Activated naive CD8-positive, alpha-beta T cell treated with anti-CD3 and anti-CD28 coated beads, Interleukin-2, amount 10 ng/mL, durations not matched to agents 7 days and 5 days (primary cell): ENCODE measurements around the gene SOX13. TPM values are rescaled to one million over a fixed set of nuclear protein-coding genes. Genes with fewer than 3 reads are reported as not detected.

ENCODE experiments used
- ATAC-seq: fragments of 150-1000 bp; cut with Tn5 transposase; one replicate; pipeline ENCODE4 v1.10.0; 2021; ENCODE audit warnings: low read depth, moderate library complexity
- POLR2A ChIA-PET: fragments of 350-600 bp; sonication (Branson Sonifier 250); formaldehyde crosslinking; loops from one replicate; lab custom pipeline; 2021; ENCODE audit warnings: antibody characterized with exemption; lab: Charles Lee
- DNase-seq: peaks from one replicate; pipeline ENCODE4 v3.0.0; 2021
- H3K27ac Mint-ChIP-seq: one replicate; pipeline ENCODE4 v1.8.0; 2022; ENCODE audit warnings: mild to moderate bottlenecking, mixed read lengths
- H3K27me3 Mint-ChIP-seq: one replicate; pipeline ENCODE4 v1.8.0; 2022; ENCODE audit warnings: mild to moderate bottlenecking, moderate library complexity, mixed read lengths
- H3K36me3 Mint-ChIP-seq: one replicate; pipeline ENCODE4 v1.8.0; 2021; ENCODE audit warnings: mild to moderate bottlenecking, mixed read lengths
- H3K4me1 Mint-ChIP-seq: one replicate; pipeline ENCODE4 v1.8.0; 2021; ENCODE audit warnings: mixed read lengths
- H3K4me3 Mint-ChIP-seq: one replicate; pipeline ENCODE4 v1.8.0; 2022; ENCODE audit warnings: mild to moderate bottlenecking, moderate library complexity, mixed read lengths
- H3K9me3 Mint-ChIP-seq: one replicate; pipeline ENCODE4 v1.8.0; 2021; ENCODE audit warnings: mixed read lengths
- total RNA-seq, 2 experiments: library from RNA; stranded (reverse); gene quantifications; one replicate each; pipeline ENCODE4 v1.2.3, GENCODE V29; 2021

The SOX13 gene
- total RNA-seq, 2 experiments from 2014 or later = 3.9 to 4.0 TPM

DNA sequence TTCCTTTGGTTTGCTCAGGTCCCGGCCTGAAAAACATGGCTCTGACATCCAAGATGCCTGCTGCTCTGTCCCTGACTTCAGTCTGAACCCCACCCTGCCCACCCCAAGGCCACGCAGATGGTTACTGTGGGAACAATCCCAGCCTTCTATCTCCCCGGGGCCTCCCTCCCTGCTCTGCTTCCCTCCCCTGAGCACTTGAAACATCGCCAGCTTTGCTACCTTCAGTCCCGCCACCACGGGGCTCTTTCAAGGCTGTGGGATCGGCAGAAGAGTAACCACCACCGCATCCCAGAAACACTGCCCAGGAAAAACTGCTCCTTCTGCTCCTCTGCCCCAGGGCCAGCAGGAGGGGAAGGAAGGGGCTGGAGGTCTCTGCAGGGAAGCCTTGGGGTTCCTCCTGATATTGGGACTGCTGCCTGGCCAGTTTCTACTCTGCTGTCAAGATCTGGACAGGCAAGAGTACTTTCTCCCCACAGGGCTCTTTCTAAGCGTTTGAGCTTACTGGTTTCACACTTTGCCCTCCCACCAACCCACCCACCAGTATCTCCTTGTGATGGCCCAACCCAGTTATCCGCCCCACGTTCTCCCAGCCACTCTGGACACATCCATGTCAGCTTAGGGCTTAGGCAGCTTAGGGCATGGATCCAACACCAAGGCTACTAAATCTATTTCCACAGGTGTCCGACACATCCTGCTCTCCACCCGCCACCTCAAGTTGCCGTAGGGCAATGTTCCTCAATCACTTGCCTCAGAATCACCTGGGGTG is 70.5 kb downstream of the SOX13 start:
- no peak overlapping the region for H3K27ac Mint-ChIP-seq
- no peak overlapping the region for H3K4me3 Mint-ChIP-seq
- H3K27me3 Mint-ChIP-seq = peaks cover 2% of the 10 kb centered on the region
- no peaks in the 10 kb centered on the region for H3K4me1 Mint-ChIP-seq
- POLR2A ChIA-PET = no interaction called here
- ATAC-seq = no peak
- H3K9me3 Mint-ChIP-seq = no peaks in the 10 kb centered on the region
- H3K36me3 Mint-ChIP-seq = no peaks in the 10 kb centered on the region
- no peak for DNase-seq

DNA sequence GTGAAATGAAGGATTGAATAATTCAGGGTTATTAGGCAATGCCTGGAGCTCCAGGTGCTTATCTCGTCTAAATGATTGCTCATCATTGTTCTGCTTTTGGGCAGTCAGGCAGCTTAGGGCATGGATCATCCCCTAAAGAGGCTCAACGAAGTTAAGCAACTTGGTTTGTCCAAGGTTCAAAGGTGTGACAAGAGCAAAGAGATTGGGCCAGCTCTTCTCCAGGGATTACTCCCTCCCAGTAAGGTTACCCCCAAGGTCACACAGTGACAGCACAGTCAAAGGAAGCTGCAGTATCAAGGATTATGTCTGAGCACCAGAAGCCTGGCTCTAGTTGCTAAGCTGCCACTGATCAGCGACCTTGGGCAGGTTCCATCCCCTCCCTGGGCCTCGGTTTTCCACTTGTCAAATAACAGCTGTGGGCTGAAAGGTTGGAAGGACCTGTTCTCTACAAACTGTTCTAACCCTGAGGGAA is 72.2 kb downstream of the SOX13 start:
- Mint-ChIP-seq H3K36me3 (no peaks in the 10 kb centered on the region), H3K9me3 (no peaks in the 10 kb centered on the region), H3K4me3 (no peak overlapping the region), H3K27me3 (peaks cover 3% of the 10 kb centered on the region), H3K27ac (no peak overlapping the region), H3K4me1 (no peaks in the 10 kb centered on the region)
- no peak for ATAC-seq
- POLR2A ChIA-PET = no interaction called here
- no peak for DNase-seq

- POLR2A ChIA-PET = no interaction called here
- DNase-seq (no peak), ATAC-seq (no peak)
- Mint-ChIP-seq H3K4me1 (no peaks in the 10 kb centered on the region), H3K9me3 (no peaks in the 10 kb centered on the region), H3K27me3 (peaks cover 12% of the 10 kb centered on the region), H3K36me3 (no peaks in the 10 kb centered on the region), H3K4me3 (no peak overlapping the region), H3K27ac (no peak overlapping the region)
Observed at GRCh38 chr1:204146309-204146708, 73.4 kb downstream of the SOX13 start.

- DNase-seq (no peak), ATAC-seq (no peak)
- peaks cover 12% of the 10 kb centered on the region for H3K27me3 Mint-ChIP-seq
- H3K4me1 Mint-ChIP-seq = no peaks in the 10 kb centered on the region
- H3K4me3 Mint-ChIP-seq = no peak overlapping the region
- H3K36me3 Mint-ChIP-seq = no peaks in the 10 kb centered on the region
- no peak overlapping the region for H3K27ac Mint-ChIP-seq
- H3K9me3 Mint-ChIP-seq = no peaks in the 10 kb centered on the region
- POLR2A ChIA-PET = no interaction called here
Observed at GRCh38 chr1:204146965-204147364, 74.0 kb downstream of the SOX13 start.

- no peaks in the 10 kb centered on the region for H3K4me1 Mint-ChIP-seq
- no peak for ATAC-seq
- no peak overlapping the region for H3K4me3 Mint-ChIP-seq
- H3K9me3 Mint-ChIP-seq = no peaks in the 10 kb centered on the region
- H3K27ac Mint-ChIP-seq = no peak overlapping the region
- H3K27me3 Mint-ChIP-seq = peaks cover 12% of the 10 kb centered on the region
- H3K36me3 Mint-ChIP-seq = no peaks in the 10 kb centered on the region
- POLR2A ChIA-PET = no interaction called here
- no peak for DNase-seq
Observed at GRCh38 chr1:204147406-204148383, 74.8 kb downstream of the SOX13 start.

- no peaks in the 10 kb centered on the region for H3K36me3 Mint-ChIP-seq
- no peaks in the 10 kb centered on the region for H3K4me1 Mint-ChIP-seq
- H3K27ac Mint-ChIP-seq = no peak overlapping the region
- peaks cover 12% of the 10 kb centered on the region for H3K27me3 Mint-ChIP-seq
- no peaks in the 10 kb centered on the region for H3K9me3 Mint-ChIP-seq
- DNase-seq (no peak), ATAC-seq (no peak)
- H3K4me3 Mint-ChIP-seq = no peak overlapping the region
- POLR2A ChIA-PET = no interaction called here
Observed at GRCh38 chr1:204149107-204149506, 76.2 kb downstream of the SOX13 start.

DNA sequence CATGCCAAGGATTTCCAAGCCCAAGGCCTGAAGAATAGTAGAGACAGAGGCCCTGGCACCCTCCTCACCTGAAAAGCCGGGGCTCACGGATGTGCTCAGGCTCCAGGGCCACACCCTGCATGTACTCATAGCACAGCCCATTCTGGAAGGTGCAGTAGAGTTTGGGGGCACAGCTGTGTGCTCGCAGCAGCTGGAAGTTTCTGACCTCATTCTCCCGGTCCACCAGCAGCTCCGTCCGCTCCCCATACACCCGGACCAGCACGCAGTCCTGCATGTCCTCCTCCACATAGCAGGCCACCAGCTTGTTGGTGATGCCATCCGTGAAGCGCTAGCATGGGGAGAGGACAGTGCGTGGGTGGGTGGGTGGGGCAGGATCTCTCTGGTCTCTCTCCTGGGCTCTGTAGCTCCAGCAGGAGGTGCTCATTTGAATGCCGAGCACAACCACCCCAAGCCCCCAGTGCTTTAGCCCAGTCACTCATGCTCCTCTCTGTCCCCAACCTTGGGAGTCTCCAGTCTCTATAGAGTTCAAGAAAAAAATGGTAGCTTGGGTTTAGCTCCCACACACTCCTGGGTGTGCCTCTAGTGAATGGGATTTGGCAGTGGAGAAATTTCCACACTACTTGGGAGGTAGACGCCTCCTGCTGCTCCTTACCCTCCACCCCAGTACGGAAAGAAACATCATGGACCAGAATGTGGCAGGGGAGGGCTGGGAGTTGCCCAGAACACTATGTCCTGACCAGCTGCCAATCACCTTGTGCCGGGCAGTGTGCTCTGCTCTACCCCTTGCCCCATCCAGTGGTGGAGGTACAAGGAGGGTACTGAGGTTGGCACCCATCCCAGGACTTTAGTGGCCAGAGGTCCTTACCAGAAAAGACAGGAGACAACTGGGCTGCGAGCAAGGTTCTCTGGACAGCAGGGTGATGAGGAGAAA is 77.0 kb downstream of the SOX13 start:
- POLR2A ChIA-PET = no interaction called here
- H3K4me1 Mint-ChIP-seq = no peaks in the 10 kb centered on the region
- DNase-seq (no peak), ATAC-seq (no peak)
- no peaks in the 10 kb centered on the region for H3K9me3 Mint-ChIP-seq
- H3K27me3 Mint-ChIP-seq = peaks cover 14% of the 10 kb centered on the region
- H3K36me3 Mint-ChIP-seq = no peaks in the 10 kb centered on the region
- no peak overlapping the region for H3K27ac Mint-ChIP-seq
- H3K4me3 Mint-ChIP-seq = no peak overlapping the region

- Mint-ChIP-seq H3K9me3 (no peaks in the 10 kb centered on the region), H3K27me3 (peaks cover 14% of the 10 kb centered on the region), H3K4me3 (peak overlapping the region; percentile 45), H3K27ac (no peak overlapping the region), H3K4me1 (no peaks in the 10 kb centered on the region), H3K36me3 (no peaks in the 10 kb centered on the region)
- ATAC-seq (no peak), DNase-seq (no peak)
- POLR2A ChIA-PET = no interaction called here
Observed at GRCh38 chr1:204150702-204151551, 78.0 kb downstream of the SOX13 start.

DNA sequence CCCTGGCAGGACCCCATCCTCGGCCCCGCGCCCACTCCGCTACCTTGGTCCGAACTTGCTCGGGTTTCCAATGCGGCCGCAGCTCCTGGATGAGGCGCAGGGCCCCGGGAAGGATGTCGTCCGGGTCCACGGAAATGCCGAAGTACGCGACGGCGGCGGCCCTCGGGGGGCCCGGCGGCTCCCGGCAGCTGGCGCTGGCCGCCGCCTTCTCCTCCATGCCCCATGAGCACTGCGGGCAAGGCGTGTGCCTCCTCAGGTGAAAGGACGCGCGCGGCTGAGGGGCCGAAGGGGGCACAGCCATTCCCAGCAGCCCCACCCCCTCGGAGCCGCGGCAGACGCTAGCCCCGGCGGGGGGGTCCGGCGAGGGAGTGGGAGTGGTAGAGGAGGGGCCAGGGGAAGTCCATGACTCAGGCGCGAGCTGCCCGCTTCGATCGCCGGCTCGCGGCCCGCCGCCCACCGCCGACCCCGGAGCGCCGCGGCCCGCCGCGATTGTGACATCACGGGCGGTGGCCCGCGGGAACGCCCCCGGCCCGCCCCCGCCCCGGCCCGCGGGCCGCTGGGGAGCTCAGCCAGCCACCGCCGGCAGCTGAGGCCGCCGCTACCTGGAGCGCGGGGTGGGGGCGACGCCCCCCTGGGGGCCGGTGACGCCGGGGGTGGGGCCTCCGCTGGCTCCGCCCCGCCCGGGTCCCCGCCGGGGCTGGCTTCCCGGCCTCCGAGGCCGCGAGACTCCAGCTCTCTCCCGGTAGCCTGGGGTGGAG is 78.8 kb downstream of the SOX13 start, which contains the start of gene ETNK2:
TSS of gene ETNK2 (minus strand) at position 493 of the 758 bp plus-strand sequence. CDS start at position 301, 192 bp downstream.
- POLR2A ChIA-PET = interaction anchor here (1.0 kb wide), 1 partner anchor 10 kb away, joined by 3 read pairs; no protein-coding TSS in a partner anchor
- ATAC-seq = peak; percentile 60
- no peaks in the 10 kb centered on the region for H3K9me3 Mint-ChIP-seq
- peak within 1 kb of the TSS; percentile 65 for H3K4me3 Mint-ChIP-seq
- no peaks in the 10 kb centered on the region for H3K4me1 Mint-ChIP-seq
- H3K36me3 Mint-ChIP-seq = no peaks in the 10 kb centered on the region
- peaks cover 14% of the 10 kb centered on the region for H3K27me3 Mint-ChIP-seq
- peak; percentile 65 for DNase-seq
- no peak within 1 kb of the TSS for H3K27ac Mint-ChIP-seq

DNA sequence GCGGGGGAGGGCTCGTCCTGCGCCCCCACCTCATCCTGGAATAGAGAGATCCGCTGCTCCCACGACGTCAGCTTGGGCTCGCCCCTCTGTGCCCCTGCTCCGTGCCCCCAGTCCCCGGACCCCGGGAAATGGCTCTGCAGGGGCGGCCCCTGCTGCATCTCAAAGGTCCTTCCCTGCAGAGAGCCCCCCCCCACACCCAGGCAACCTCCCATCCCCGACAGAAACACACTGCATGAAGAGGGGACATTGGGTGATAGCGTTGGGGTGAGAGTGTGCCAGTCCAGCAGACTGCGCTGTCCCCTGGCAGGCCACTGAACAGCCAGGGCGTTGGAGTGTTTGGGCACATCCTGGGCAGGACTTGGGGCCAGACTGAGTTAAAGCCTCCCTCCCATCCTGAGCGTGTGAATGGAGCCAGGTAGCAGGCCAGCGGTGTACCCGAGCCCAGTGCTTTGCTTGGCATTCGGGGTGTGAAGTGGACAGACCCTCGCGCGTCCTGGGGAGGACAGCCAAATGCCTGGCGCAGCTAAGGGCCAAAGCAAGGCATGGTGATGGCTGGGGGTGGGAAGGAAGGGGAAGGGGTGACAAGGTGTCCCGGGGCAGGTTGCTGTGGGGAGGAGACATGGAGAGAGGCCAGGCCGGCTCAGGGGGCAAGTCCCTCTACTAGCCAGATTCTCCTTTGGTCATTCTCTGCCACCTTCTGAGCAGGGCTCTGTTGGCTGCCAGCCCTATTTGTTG is 79.6 kb downstream of the SOX13 start:
- ATAC-seq (peak; percentile 6), DNase-seq (no peak)
- POLR2A ChIA-PET = interaction anchor here (1.0 kb wide), 1 partner anchor 11 kb away, joined by 3 read pairs; no protein-coding TSS in a partner anchor
- Mint-ChIP-seq H3K4me1 (no peaks in the 10 kb centered on the region), H3K27ac (no peak overlapping the region), H3K27me3 (peaks cover 14% of the 10 kb centered on the region), H3K9me3 (no peaks in the 10 kb centered on the region), H3K36me3 (no peaks in the 10 kb centered on the region), H3K4me3 (peak overlapping the region; percentile 65)

DNA sequence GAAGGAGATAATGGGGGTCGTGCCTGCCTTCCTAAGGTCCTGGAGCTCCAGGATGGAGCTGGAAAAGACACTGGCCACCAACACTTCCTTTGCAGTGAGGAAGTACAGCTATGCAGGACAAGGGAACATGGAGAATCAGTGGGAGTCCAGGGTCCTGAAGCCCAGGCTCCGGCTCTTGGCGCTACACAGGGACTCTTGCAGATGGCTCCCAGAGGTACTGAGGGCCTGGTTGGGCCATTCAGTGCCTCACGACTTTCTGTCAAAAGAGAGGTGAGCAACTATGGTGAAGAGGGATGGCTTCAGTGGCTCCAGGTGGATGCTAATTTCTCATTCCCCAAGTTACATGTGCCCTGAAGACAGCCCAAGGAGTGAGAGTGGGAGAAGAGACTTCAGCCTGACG is 80.8 kb downstream of the SOX13 start:
- no peaks in the 10 kb centered on the region for H3K9me3 Mint-ChIP-seq
- H3K4me1 Mint-ChIP-seq = peaks cover 1% of the 10 kb centered on the region
- H3K36me3 Mint-ChIP-seq = no peaks in the 10 kb centered on the region
- no peak overlapping the region for H3K27ac Mint-ChIP-seq
- no peak for ATAC-seq
- POLR2A ChIA-PET = no interaction called here
- peaks cover 14% of the 10 kb centered on the region for H3K27me3 Mint-ChIP-seq
- H3K4me3 Mint-ChIP-seq = no peak overlapping the region
- no peak for DNase-seq
